ENCODE measurements around the gene FALEC.

GRCh38 chr1:150566589-150567340 lies 51.2 kb downstream of the FALEC start:
- TF ChIP-seq FOXM1 (IDR thresholded peaks at IDR 0.05; ENCODE audit: borderline replicate concordance) (no peak), BHLHE40 (IDR thresholded peaks at IDR 0.05; ENCODE audit: borderline replicate concordance) (no peak), SUZ12 (IDR thresholded peaks at IDR 0.05) (no peak), SP1 (IDR thresholded peaks at IDR 0.05) (no peak), NFRKB (IDR thresholded peaks at IDR 0.05) (no peak), PKNOX1 (IDR thresholded peaks at IDR 0.05) (no peak), FOXK2 (IDR thresholded peaks at IDR 0.05) (no peak), FOXA1 (IDR thresholded peaks at IDR 0.05) (no peak), TARDBP (IDR thresholded peaks at IDR 0.05) (no peak), HDGF (IDR thresholded peaks at IDR 0.05; ENCODE audit: borderline replicate concordance) (no peak)
